Smooth muscle cell of trachea (primary cell): ENCODE data around the gene BARX1. TPM values are rescaled to one million over a fixed set of nuclear protein-coding genes. Genes with fewer than 3 reads are reported as not detected.

Experiments
- total RNA-seq: library from RNA; depleted of rRNA; stranded (reverse); fragments of >200 nt; gene quantifications from 2 replicates; pipeline ENCODE4 v1.2.1, GENCODE V29; 2014

The BARX1 gene, protein sequence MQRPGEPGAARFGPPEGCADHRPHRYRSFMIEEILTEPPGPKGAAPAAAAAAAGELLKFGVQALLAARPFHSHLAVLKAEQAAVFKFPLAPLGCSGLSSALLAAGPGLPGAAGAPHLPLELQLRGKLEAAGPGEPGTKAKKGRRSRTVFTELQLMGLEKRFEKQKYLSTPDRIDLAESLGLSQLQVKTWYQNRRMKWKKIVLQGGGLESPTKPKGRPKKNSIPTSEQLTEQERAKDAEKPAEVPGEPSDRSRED
- not detected in 2 replicates for total RNA-seq

DNA sequence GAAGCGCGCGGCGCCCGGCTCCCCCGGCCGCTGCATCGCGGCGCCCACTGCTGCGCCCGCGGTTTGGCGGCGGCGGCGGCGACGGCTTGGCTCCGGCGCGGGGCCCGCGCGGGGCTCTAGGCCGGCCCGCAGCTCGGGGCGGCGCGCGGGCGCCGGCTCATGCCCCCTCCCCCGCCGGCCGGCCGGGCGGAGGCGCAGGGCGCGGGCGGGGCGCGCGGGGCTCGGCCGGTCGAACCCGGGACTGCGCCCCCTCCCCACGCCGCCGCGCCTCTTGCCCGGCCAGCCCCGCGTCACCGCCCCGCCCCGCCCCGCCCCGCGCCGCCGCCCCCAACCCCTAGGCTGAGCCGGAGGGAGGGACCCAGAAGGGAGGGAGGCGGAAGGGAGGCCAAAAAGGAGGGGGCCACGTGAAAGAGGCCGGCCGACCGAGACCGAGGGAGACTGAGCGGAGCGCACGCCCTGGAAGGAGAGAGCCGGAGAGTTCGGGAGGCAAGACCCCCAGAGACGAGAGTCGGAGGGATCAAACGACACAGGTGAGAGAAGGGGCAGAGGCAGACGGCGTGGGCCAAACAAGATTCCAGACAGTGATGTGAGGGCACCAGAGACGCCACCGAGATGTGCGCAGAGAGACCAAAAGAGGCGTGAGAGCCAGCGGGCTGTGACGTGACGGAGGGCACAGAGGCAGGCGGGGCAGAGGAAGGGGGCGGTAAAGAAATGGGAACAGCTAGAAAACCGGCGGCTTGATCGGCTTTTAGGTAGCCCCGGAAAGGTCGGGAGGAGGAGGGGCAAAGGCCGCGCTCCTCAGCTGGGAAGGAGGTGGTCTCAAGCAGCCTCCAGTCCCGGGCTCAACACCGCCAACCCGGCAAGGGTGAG lies at the start of gene BARX1:
Gene BARX1, minus strand, starts transcription at position 245 of the 870 bp plus-strand sequence. Its CDS starts 209 bp downstream, at position 36.

Other genes with a start within 250 kb of the BARX1 start
- 8.9 and 9.9 TPM in 2 replicates for gene PTPDC1, start 129.1 kb upstream of the BARX1 start, total RNA-seq